B cell (primary cell): ENCODE results near the gene AS3MT. TPM values are rescaled to one million over a fixed set of nuclear protein-coding genes. Genes with fewer than 3 reads are reported as not detected.

Experiments used
- ATAC-seq: fragments of 200-7000 bp; cut with Tn5 transposase; one replicate; pipeline ENCODE4 v1.10.0; 2021; ENCODE audit warnings: low read depth, mild to moderate bottlenecking, moderate number of reproducible peaks, moderate library complexity
- CTCF ChIA-PET: fragments of 350-600 bp; sonication (Branson Sonifier 250); formaldehyde crosslinking; loops from one replicate; lab custom pipeline; 2021; ENCODE audit warnings: antibody characterized with exemption, inconsistent platforms; lab: Charles Lee
- POLR2A ChIA-PET: fragments of 350-600 bp; sonication (Branson Sonifier 250); formaldehyde crosslinking; loops from one replicate; lab custom pipeline; 2021; ENCODE audit warnings: antibody characterized with exemption; lab: Charles Lee
- DNase-seq: peaks from one replicate; pipeline ENCODE4 v3.0.0; 2013
- H2AFZ ChIP-seq: 2 replicates; pipeline ENCODE4 v1.6.1; 2012; ENCODE audit warnings: mild to moderate bottlenecking, low read depth, low read length; ENCODE audit not compliant: insufficient read depth, poor library complexity, severe bottlenecking
- H3K27ac ChIP-seq, 2 donors: 1 replicate in 1 of 2; 2 replicates in 1 of 2; pipeline ENCODE4 v1.5.1; 2012 to 2013; ENCODE audit warnings: low read length in 2 of 2, mild to moderate bottlenecking in 2 of 2, moderate library complexity in 1 of 2
- H3K27me3 ChIP-seq, 4 experiments: fragments of 200-600 bp in 1 of 4; sonication (generic) in 1 of 4; replicated peaks in 1 of 4; 1 replicate in 2 of 4; 2 replicates in 2 of 4; pipeline versions ENCODE4 v1.6.1 to v1.7.0; 2013 to 2016; ENCODE audit warnings: low read length in 3 of 4, mild to moderate bottlenecking in 2 of 4, mixed read lengths in 1 of 4, moderate library complexity in 1 of 4; ENCODE audit not compliant: insufficient read depth in 4 of 4, control insufficient read depth in 3 of 4; ENCODE audit errors: control extremely low read depth in 1 of 4
- H3K36me3 ChIP-seq, 2 experiments: replicated peaks in 1 of 2; 1 replicate in 1 of 2; 2 replicates in 1 of 2; pipeline versions ENCODE4 v1.6.1 to v1.7.1; 2013; ENCODE audit warnings: low read length in 1 of 2; ENCODE audit not compliant: insufficient read depth in 2 of 2, control insufficient read depth in 1 of 2; ENCODE audit errors: control extremely low read depth in 1 of 2, extremely low read depth in 1 of 2
- H3K4me1 ChIP-seq, 2 donors: fragments of 200-600 bp in 1 of 2; sonication (generic) in 1 of 2; 1 replicate in 1 of 2; 2 replicates in 1 of 2; pipeline versions ENCODE4 v1.5.1 to v1.6.1; 2013 to 2017; ENCODE audit warnings: low read length in 2 of 2; ENCODE audit not compliant: control insufficient read depth in 2 of 2, insufficient read depth in 2 of 2
- H3K4me2 ChIP-seq: replicated peaks from 2 replicates; pipeline ENCODE3; 2012; ENCODE audit warnings: mild to moderate bottlenecking, low read depth, low read length; ENCODE audit not compliant: poor library complexity, severe bottlenecking
- H3K4me3 ChIP-seq, 5 experiments: fragments of 200-600 bp in 1 of 5; sonication (generic) in 1 of 5; 1 replicate in 3 of 5; 2 replicates in 2 of 5; pipeline versions ENCODE4 v1.5.1 to v1.7.0; 2011 to 2016; ENCODE audit warnings: low read length in 4 of 5, mild to moderate bottlenecking in 4 of 5, low read depth in 2 of 5, control low read depth in 1 of 5, moderate library complexity in 1 of 5; ENCODE audit not compliant: insufficient read depth in 1 of 5; ENCODE audit errors: control extremely low read depth in 1 of 5, extremely low read depth in 1 of 5
- H3K79me2 ChIP-seq: fragments of 200-600 bp; sonication (generic); one replicate; pipeline ENCODE4 v1.6.0; 2016; ENCODE audit warnings: low read length; ENCODE audit not compliant: control insufficient read depth, insufficient read depth
- H3K9ac ChIP-seq: fragments of 200-600 bp; sonication (generic); 2 replicates; pipeline ENCODE4 v1.6.1; 2017; ENCODE audit warnings: mild to moderate bottlenecking, low read length, moderate library complexity
- H3K9me3 ChIP-seq, 3 donors: one replicate each; pipeline versions ENCODE4 v1.6.1 to v1.7.1; 2013; ENCODE audit warnings: low read length in 2 of 3; ENCODE audit not compliant: control insufficient read depth in 2 of 3, insufficient read depth in 1 of 3; ENCODE audit errors: control extremely low read depth in 1 of 3
- H4K20me1 ChIP-seq: 2 replicates; pipeline ENCODE4 v1.6.0; 2012; ENCODE audit warnings: mild to moderate bottlenecking, low read length; ENCODE audit not compliant: insufficient read depth, control insufficient read depth, poor library complexity, severe bottlenecking
- H3K27ac Mint-ChIP-seq: one replicate; pipeline ENCODE4 v1.8.0; 2021; ENCODE audit warnings: mixed read lengths
- H3K27me3 Mint-ChIP-seq: one replicate; pipeline ENCODE4 v1.8.0; 2021; ENCODE audit warnings: mixed read lengths
- H3K4me1 Mint-ChIP-seq: one replicate; pipeline ENCODE4 v1.8.0; 2021; ENCODE audit warnings: mixed read lengths
- H3K4me3 Mint-ChIP-seq: one replicate; pipeline ENCODE4 v1.8.0; 2021; ENCODE audit warnings: mixed read lengths
- H3K9me3 Mint-ChIP-seq: one replicate; pipeline ENCODE4 v1.8.0; 2022; ENCODE audit warnings: mixed read lengths; ENCODE audit not compliant: insufficient read depth
- EZH2 ChIP-seq: IDR thresholded peaks from 2 replicates; pipeline ENCODE4 v1.6.1; 2012; ENCODE audit warnings: borderline replicate concordance, low read depth, mild to moderate bottlenecking, moderate library complexity, low read length; ENCODE audit not compliant: insufficient read depth, poor library complexity, severe bottlenecking
- WGBS: methylation state at CpG from one replicate; pipeline ENCODE4 v1.1.5; 2013; ENCODE audit warnings: missing lambda C conversion rate; ENCODE audit not compliant: insufficient coverage; 5-methylcytosine and 5-hydroxymethylcytosine counted together
- intact Hi-C: fragments of 100-400 bp; cut with micrococcal nuclease; formaldehyde crosslinking; loops from one replicate; pipeline ENCODE4 v1.10.0; 2022
- polyA plus RNA-seq: library from polyadenylated mRNA; depleted of rRNA; stranded (reverse); fragments of >200 nt; gene quantifications from 2 replicates; pipeline ENCODE4 v1.2.3, GENCODE V29; 2012
- total RNA-seq, 2 donors: library from RNA; stranded (reverse); fragments of 120-200 nt in 1 of 2; gene quantifications; 1 replicate in 1 of 2; 2 replicates in 1 of 2; pipeline versions ENCODE4 v1.2.3 to v1.2.4, GENCODE V29; 2013 to 2022
- TF ChIP-seq, protein P1 (sequence below): fragments of 200-600 bp; IDR thresholded peaks from one replicate; pipeline ENCODE4 v1.8.0; 2022; ENCODE audit warnings: antibody characterized with exemption, mild to moderate bottlenecking

AS3MT gene
- total and polyA plus RNA-seq, 2 donors (not counting 1 experiment from before 2014, with no cell fraction given), result 0.25 TPM; not detected in 1

DNA sequence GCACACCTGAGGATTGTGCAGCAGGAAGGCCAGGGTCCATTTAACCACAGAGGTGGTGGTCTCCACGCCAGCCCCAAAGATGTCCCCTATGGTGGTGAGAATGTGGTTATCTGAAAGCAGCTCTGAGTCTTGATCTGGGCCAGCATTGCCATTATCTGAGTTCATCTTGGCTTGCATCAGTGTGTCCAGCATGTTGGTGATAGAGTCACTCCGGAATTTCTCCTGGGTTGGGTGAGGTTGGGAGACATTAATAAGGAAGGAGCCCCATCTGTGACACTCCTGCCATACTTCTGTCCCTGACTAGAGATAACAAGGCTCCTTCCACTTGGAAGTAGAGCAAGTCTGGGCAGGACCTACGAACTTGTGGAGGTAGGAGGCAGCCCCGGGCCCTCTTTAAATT lies 36.3 kb upstream of the AS3MT start:
- no peak overlapping the region for H2AFZ ChIP-seq
- H3K4me2 ChIP-seq, result no peak overlapping the region
- Mint-ChIP-seq H3K27ac (no peak overlapping the region), H3K27me3 (no peaks in the 10 kb centered on the region), H3K9me3 (peaks cover 4% of the 10 kb centered on the region), H3K4me1 (peaks cover 2% of the 10 kb centered on the region), H3K4me3 (no peak overlapping the region)
- H3K27me3 ChIP-seq, result peaks cover 0 to 11% (median 2%) of the 10 kb centered on the region in 4 experiments
- TF ChIP-seq, protein P1, sequence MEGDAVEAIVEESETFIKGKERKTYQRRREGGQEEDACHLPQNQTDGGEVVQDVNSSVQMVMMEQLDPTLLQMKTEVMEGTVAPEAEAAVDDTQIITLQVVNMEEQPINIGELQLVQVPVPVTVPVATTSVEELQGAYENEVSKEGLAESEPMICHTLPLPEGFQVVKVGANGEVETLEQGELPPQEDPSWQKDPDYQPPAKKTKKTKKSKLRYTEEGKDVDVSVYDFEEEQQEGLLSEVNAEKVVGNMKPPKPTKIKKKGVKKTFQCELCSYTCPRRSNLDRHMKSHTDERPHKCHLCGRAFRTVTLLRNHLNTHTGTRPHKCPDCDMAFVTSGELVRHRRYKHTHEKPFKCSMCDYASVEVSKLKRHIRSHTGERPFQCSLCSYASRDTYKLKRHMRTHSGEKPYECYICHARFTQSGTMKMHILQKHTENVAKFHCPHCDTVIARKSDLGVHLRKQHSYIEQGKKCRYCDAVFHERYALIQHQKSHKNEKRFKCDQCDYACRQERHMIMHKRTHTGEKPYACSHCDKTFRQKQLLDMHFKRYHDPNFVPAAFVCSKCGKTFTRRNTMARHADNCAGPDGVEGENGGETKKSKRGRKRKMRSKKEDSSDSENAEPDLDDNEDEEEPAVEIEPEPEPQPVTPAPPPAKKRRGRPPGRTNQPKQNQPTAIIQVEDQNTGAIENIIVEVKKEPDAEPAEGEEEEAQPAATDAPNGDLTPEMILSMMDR, result no peak
- no peak for TF ChIP-seq EZH2
- intact Hi-C loops, result loop anchor here (10.0 kb wide), 1 partner anchor 652 kb away; no protein-coding TSS in a partner anchor
- no peaks in the 10 kb centered on the region for H3K79me2 ChIP-seq
- H4K20me1 ChIP-seq, result no peaks in the 10 kb centered on the region
- no peak for DNase-seq
- H3K4me3 ChIP-seq, result no peak overlapping the region
- no peak for ATAC-seq
- H3K4me1 ChIP-seq, result peaks cover 0 to 4% of the 10 kb centered on the region in 2 donors
- no peaks in the 10 kb centered on the region for H3K36me3 ChIP-seq
- peaks cover 0 to 12% (median 0%) of the 10 kb centered on the region in 3 donors for H3K9me3 ChIP-seq
- H3K27ac ChIP-seq, result no peak overlapping the region
- POLR2A ChIA-PET, result no interaction called here
- CTCF ChIA-PET, result interaction anchor here (0.5 to 5.2 kb wide), 6 partner anchors 12 to 501 kb away, joined by 3 to 54 read pairs (median 4); no protein-coding TSS in a partner anchor
- 90% methylated on average over 3 of the region's 4 CpGs for WGBS
- H3K9ac ChIP-seq, result no peak overlapping the region

DNA sequence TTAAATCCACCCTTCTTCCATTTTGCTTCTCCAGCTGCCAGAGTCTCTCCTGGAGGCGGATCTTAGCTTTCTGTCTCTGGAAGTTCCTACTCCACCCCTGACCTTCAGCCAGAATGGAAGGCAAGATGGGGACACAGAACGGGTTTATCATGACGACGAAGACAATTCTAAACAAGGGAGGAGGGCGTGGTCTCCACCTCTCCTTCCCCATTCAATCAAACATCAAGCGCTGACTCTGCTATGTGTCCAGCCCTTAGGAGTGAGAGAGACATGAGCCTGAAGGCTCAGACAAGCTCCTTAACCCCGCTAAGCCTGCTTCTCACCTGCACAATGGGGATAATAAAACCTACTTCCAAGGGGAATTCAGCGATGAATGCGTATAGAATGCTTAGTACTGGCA lies 35.1 kb upstream of the AS3MT start:
- H4K20me1 ChIP-seq, result no peaks in the 10 kb centered on the region
- no peak overlapping the region for H3K27ac ChIP-seq
- H3K9me3 ChIP-seq, result peaks cover 0 to 17% (median 3%) of the 10 kb centered on the region in 3 donors
- H3K27me3 ChIP-seq, result peaks cover 0 to 11% (median 2%) of the 10 kb centered on the region in 4 experiments
- WGBS, result 83% methylated on average over 1 of the region's 9 CpGs
- TF ChIP-seq, protein P1, result no peak
- TF ChIP-seq EZH2, result no peak
- CTCF ChIA-PET, result interaction anchor here (0.7 to 5.2 kb wide), 12 partner anchors 9 to 590 kb away, joined by 3 to 54 read pairs (median 4); no protein-coding TSS in a partner anchor
- no peaks in the 10 kb centered on the region for H3K79me2 ChIP-seq
- no peak overlapping the region for H3K4me2 ChIP-seq
- H3K4me1 ChIP-seq, result peaks cover 0 to 4% of the 10 kb centered on the region in 2 donors
- no peak overlapping the region for H3K27ac Mint-ChIP-seq
- H3K9ac ChIP-seq, result no peak overlapping the region
- no peaks in the 10 kb centered on the region for H3K27me3 Mint-ChIP-seq
- no peak for DNase-seq
- H3K4me3 ChIP-seq, result no peak overlapping the region
- no peaks in the 10 kb centered on the region for H3K36me3 ChIP-seq
- POLR2A ChIA-PET, result no interaction called here
- peaks cover 9% of the 10 kb centered on the region for H3K9me3 Mint-ChIP-seq
- H3K4me3 Mint-ChIP-seq, result no peak overlapping the region
- no peak overlapping the region for H2AFZ ChIP-seq
- intact Hi-C loops, result loop anchor here (10.0 kb wide), 1 partner anchor 651 kb away; no protein-coding TSS in a partner anchor
- peaks cover 2% of the 10 kb centered on the region for H3K4me1 Mint-ChIP-seq
- ATAC-seq, result no peak
